HepG2 (cell line): ENCODE results near the gene IDH3A. TPM values are rescaled to one million over a fixed set of nuclear protein-coding genes. Genes with fewer than 3 reads are reported as not detected.

Source experiments
- ATAC-seq: fragments of 200-7000 bp; cut with Tn5 transposase; 3 replicates; pipeline ENCODE4 v1.9.1; 2020; ENCODE audit warnings: mild to moderate bottlenecking, moderate library complexity
- BruUV-seq: library from RNA; stranded (reverse); fragments of 400-500 nt; replicated peaks from 2 replicates; lab custom pipeline; 2021; lab: Mats Ljungman, UMichigan
- CTCF ChIA-PET: fragments of 300-600 bp; formaldehyde crosslinking; extraction: SDS; loops from one replicate; lab custom pipeline; 2021; ENCODE audit warnings: low total read pairs, inconsistent platforms, low intra/inter-chr PET ratio; lab: Yijun Ruan, JAX
- POLR2A ChIA-PET: fragments of 350-600 bp; sonication (Branson Sonifier 250); formaldehyde crosslinking; loops from one replicate; lab custom pipeline; 2020; ENCODE audit warnings: antibody characterized with exemption, inconsistent platforms; lab: Yijun Ruan, JAX
- DNase-seq: peaks from one replicate; pipeline ENCODE4 v3.0.0-alpha.2; 2015; ENCODE audit warnings: low spot score
- FAIRE-seq: peaks from 3 replicates; lab custom pipeline; 2011; peaks lifted over from hg19 to GRCh38; lab: Jason Lieb, UNC
- H2AFZ ChIP-seq: one replicate; pipeline ENCODE4 v1.6.1; 2011; ENCODE audit warnings: low read length, inconsistent platforms
- H3K27ac ChIP-seq: fragments of 300-600 bp; 3 replicates; pipeline ENCODE4 v1.8.0; 2011; ENCODE audit warnings: mixed run types, mild to moderate bottlenecking, mixed read lengths, low read length, inconsistent platforms; ENCODE audit not compliant: insufficient read depth; ENCODE audit errors: extremely low read length
- H3K27me3 ChIP-seq, 2 experiments: fragments of 200-600 bp in 1 of 2; 2 replicates in 1 of 2; 3 replicates in 1 of 2; pipeline versions ENCODE4 v1.6.0 to v1.8.0; 2011; ENCODE audit warnings: low read length in 2 of 2, mild to moderate bottlenecking in 2 of 2, moderate library complexity in 2 of 2, inconsistent platforms in 1 of 2; ENCODE audit not compliant: insufficient read depth in 2 of 2, control insufficient read depth in 1 of 2
- H3K36me3 ChIP-seq, 2 experiments: fragments of 200-600 bp in 1 of 2; replicated peaks in 1 of 2; 2 replicates in 1 of 2; 3 replicates in 1 of 2; pipeline versions ENCODE4 v1.5.1 to v1.8.0; 2011; ENCODE audit warnings: low read length in 2 of 2, inconsistent platforms in 1 of 2; ENCODE audit not compliant: insufficient read depth in 2 of 2, control insufficient read depth in 1 of 2
- H3K4me1 ChIP-seq: 2 replicates; pipeline ENCODE4 v1.5.1; 2012; ENCODE audit warnings: low read length, inconsistent platforms; ENCODE audit not compliant: insufficient read depth
- H3K4me2 ChIP-seq: 2 replicates; pipeline ENCODE4 v1.6.0; 2011; ENCODE audit warnings: low read depth, low read length, inconsistent platforms
- H3K4me3 ChIP-seq, 3 experiments: fragments of 200-600 bp in 1 of 3; sonication (generic), shearing (Covaris generic) in 1 of 3; replicated peaks in 1 of 3; 2 replicates each; pipeline ENCODE4 v1.5.1; 2011 to 2016; ENCODE audit warnings: low read length in 3 of 3, inconsistent platforms in 2 of 3, low read depth in 2 of 3, mild to moderate bottlenecking in 2 of 3, control low read depth in 1 of 3, mixed read lengths in 1 of 3; ENCODE audit not compliant: insufficient read depth in 1 of 3
- H3K79me2 ChIP-seq: one replicate; pipeline ENCODE4 v1.6.1; 2011; ENCODE audit warnings: low read length, inconsistent platforms; ENCODE audit not compliant: insufficient read depth
- H3K9ac ChIP-seq: 2 replicates; pipeline ENCODE4 v1.6.0; 2011; ENCODE audit warnings: mild to moderate bottlenecking, low read depth, low read length, inconsistent platforms; ENCODE audit not compliant: insufficient read depth
- H3K9me3 ChIP-seq: 2 replicates; pipeline ENCODE4 v1.5.1; 2012; ENCODE audit warnings: mild to moderate bottlenecking, low read length
- H4K20me1 ChIP-seq: 2 replicates; pipeline ENCODE4 v1.6.0; 2011; ENCODE audit warnings: inconsistent platforms, mild to moderate bottlenecking, low read length, moderate library complexity; ENCODE audit not compliant: insufficient read depth
- DNMT1 ChIP-seq: sonication (generic); formaldehyde crosslinking; IDR thresholded peaks from 2 replicates; pipeline ENCODE4 v1.5.1; 2020; ENCODE audit warnings: mild to moderate bottlenecking, missing genetic modification reagents
- GFI1 ChIP-seq: sonication (generic); formaldehyde crosslinking; IDR thresholded peaks from 2 replicates; pipeline ENCODE4 v1.5.0; 2020; ENCODE audit warnings: missing genetic modification reagents, mild to moderate bottlenecking, borderline replicate concordance
- MAZ ChIP-seq, 2 experiments: sonication (generic) in 1 of 2; formaldehyde crosslinking in 1 of 2; IDR thresholded peaks; 2 replicates each; pipeline versions ENCODE4 v1.5.0 to v1.6.1; 2012 to 2020; ENCODE audit warnings: low read depth in 2 of 2, mild to moderate bottlenecking in 2 of 2, borderline replicate concordance in 1 of 2, improper control_type of control experiment in 1 of 2, low read length in 1 of 2, missing genetic modification reagents in 1 of 2, moderate library complexity in 1 of 2
- STAG1 ChIP-seq: sonication (generic); formaldehyde crosslinking; IDR thresholded peaks from 2 replicates; pipeline ENCODE4 v1.4.0; 2020; ENCODE audit warnings: missing genetic modification reagents
- WGBS: methylation state at CpG from one replicate; pipeline ENCODE4 v1.1.6; 2017; ENCODE audit warnings: low lambda C conversion rate; 5-methylcytosine and 5-hydroxymethylcytosine counted together
- in situ Hi-C: cut with HindIII; loops from 2 replicates; pipeline ENCODE4 v1.10.0; 2017; ENCODE audit warnings: low pct_unique_long_range_greater_than_20kb; ENCODE audit not compliant: extremely low pct_ligation_motif_present
- intact Hi-C: fragments of 100-400 bp; cut with micrococcal nuclease; formaldehyde crosslinking; loops from one replicate; pipeline ENCODE4 v1.10.0; 2022; ENCODE audit not compliant: unreplicated experiment
- polyA plus RNA-seq, 8 experiments: library from polyadenylated mRNA; depleted of rRNA in 3 of 8; stranded (reverse) in 7 of 8; unstranded in 1 of 8; fragments of >200 nt; fragmentation: Illumina TruSeq in 4 of 8; extraction: Trizol in 4 of 8; gene quantifications; 2 replicates each; pipeline versions ENCODE4 v1.2.1 to v1.2.3, GENCODE V29; 2011 to 2016; ENCODE audit warnings: low read depth in 4 of 8, missing spikeins in 1 of 8, mixed read lengths in 1 of 8; ENCODE audit not compliant: insufficient read depth in 1 of 8
- total RNA-seq, 5 experiments: library from RNA; depleted of rRNA; stranded (reverse); fragments of >200 nt; fragmentation: Illumina TruSeq; extraction: Trizol; gene quantifications; 2 replicates each; pipeline ENCODE4 v1.2.3, GENCODE V29; 2016; ENCODE audit warnings: low read depth in 1 of 5
- TF ChIP-seq, protein P1 (sequence below): sonication (generic); formaldehyde crosslinking; IDR thresholded peaks from one replicate; pipeline ENCODE4 v1.5.1; 2020; ENCODE audit warnings: mild to moderate bottlenecking, missing genetic modification reagents; ENCODE audit errors: not compliant biosample characterization

IDH3A gene
- total and polyA plus RNA-seq, 2 of the 13 experiments (the other 11 are each of a cell fraction or from before 2014, with no cell fraction given), result 40.7 to 50.7 TPM

DNA sequence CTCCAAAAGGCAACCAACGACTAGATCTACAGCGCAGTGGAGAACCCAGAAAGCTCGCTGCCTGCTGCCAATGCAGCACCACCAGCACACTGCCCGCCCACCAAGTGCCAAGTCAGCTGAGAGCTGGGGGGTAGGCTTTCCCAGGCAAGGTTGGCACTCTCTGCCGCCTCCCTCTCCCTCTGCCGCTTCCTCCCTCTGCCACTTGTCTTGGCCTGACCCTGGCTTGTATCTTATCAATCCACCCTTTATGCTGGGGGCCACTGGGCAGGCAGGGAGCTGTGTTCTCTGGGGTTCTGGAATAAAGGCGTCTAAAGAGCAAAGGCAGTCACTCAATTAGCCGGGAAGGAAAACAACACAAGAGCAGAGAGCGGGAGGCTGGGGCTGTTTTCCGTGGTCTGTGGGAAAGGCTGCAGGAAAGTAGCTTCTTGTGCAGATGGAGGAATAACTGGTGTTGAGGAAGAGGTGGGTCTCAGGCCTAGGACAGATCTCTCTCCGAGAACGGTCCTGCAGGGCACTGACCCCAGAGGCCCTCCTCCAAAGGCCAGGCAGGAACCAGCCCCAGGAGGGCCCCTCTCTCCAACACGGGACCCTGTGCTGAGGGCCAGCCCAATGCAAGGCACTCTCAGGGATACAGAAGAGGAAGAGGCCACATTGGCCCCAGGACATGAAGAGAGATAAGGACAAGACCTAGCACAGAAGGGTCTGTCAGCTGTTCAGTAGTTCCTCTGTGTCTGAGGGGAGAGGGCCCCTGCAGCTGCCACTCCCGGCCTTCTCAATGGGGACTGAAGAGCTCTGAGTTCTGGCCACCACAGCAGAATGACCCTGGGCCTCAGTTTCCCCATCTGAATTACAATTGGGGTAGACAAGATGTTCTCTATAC lies 54.4 kb downstream of the IDH3A start:
- no peak for TF ChIP-seq MAZ (IDR thresholded peaks at IDR 0.05; ENCODE audit: borderline replicate concordance, low read depth, low read length)
- no peak for TF ChIP-seq MAZ (CRISPR knock-in tag; IDR thresholded peaks at IDR 0.05; ENCODE audit: low read depth)
- TF ChIP-seq DNMT1 (CRISPR knock-in tag), result no peak
- no peak for TF ChIP-seq GFI1 (CRISPR knock-in tag)
- no peak overlapping the region for H3K4me2 ChIP-seq
- H3K36me3 ChIP-seq, result no peaks in the 10 kb centered on the region
- ATAC-seq (no peak), DNase-seq (no peak), FAIRE-seq (no peak)
- in situ Hi-C loops (no loop called here), intact Hi-C loops (no loop called here)
- no peak overlapping the region for H3K4me3 ChIP-seq
- BruUV-seq, result no TSS peak
- no peaks in the 10 kb centered on the region for H4K20me1 ChIP-seq
- H3K4me1 ChIP-seq, result no peaks in the 10 kb centered on the region
- no peaks in the 10 kb centered on the region for H3K9me3 ChIP-seq
- H3K79me2 ChIP-seq, result no peaks in the 10 kb centered on the region
- no peak overlapping the region for H3K9ac ChIP-seq
- H3K27ac ChIP-seq, result no peak overlapping the region
- WGBS, result 37% methylated on average over 9 of the region's 14 CpGs
- H2AFZ ChIP-seq, result no peak overlapping the region
- POLR2A ChIA-PET, result no interaction called here
- CTCF ChIA-PET, result no interaction called here
- H3K27me3 ChIP-seq, result peaks cover 7 to 31% of the 10 kb centered on the region in 2 experiments; a peak in 4 of 5 replicates

DNA sequence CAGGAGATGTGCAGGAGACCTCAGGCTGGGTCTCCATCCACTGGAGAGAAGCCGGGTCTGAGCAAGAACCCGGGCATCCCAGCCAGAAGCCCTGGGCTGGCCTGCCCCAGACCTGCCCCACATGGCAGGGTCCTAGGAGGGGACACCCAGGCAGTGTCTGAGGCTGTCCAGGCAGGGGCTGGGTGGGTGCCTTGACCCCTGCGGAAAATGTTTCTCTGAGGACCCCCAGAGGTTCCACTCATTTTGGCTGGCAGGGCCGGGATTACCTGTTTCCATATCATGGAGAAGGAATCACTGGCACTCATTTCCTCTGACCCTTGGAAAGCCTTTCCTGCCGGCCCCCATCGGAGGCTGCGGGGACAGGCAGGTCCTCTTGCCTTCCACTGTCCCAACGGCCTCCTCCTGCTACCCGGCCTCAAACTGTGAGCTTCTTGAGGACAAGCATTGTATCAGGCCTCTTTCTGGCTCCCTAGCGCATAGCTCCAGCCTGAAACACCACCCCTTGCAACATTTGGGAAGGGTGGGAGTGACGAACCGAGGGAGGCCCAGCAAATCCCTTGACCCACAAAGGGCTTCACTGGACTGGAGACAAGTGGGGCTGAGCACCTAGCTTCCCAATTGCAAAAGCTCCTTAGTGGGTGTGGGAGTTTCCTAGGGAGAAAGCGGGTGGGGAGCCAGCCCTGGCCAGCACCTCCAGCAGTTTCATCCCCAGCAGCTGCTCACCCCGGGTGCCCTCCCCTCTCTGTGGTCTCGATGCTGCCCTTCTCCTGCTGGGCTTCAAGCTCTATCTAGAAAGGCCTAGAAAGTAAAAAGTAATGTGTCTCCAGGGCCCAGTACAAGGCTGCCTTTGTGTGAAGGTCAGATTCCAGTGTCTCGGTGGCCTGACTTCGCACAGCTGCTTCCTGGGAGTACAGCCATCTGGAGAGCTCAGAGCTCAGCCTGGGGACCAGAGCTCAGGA lies 55.5 kb downstream of the IDH3A start:
- Histone ChIP-seq H3K4me2 (no peak overlapping the region), H3K4me1 (no peaks in the 10 kb centered on the region), H3K4me3 (no peak overlapping the region), H3K79me2 (no peaks in the 10 kb centered on the region), H3K27ac (no peak overlapping the region), H3K9me3 (no peaks in the 10 kb centered on the region), H2AFZ (no peak overlapping the region), H4K20me1 (no peaks in the 10 kb centered on the region), H3K9ac (no peak overlapping the region), H3K27me3 (peaks cover 9 to 33% of the 10 kb centered on the region in 2 experiments; a peak in 4 of 5 replicates), H3K36me3 (no peaks in the 10 kb centered on the region)
- ATAC-seq (no peak; the same call in 2 of the 3 replicates), DNase-seq (no peak), FAIRE-seq (no peak)
- BruUV-seq, result no TSS peak
- CTCF ChIA-PET, result no interaction called here
- 32% methylated on average over 11 of the region's 17 CpGs for WGBS
- POLR2A ChIA-PET, result no interaction called here
- intact Hi-C loops (no loop called here), in situ Hi-C loops (no loop called here)
- no peak for TF ChIP-seq STAG1
- TF ChIP-seq, protein P1, sequence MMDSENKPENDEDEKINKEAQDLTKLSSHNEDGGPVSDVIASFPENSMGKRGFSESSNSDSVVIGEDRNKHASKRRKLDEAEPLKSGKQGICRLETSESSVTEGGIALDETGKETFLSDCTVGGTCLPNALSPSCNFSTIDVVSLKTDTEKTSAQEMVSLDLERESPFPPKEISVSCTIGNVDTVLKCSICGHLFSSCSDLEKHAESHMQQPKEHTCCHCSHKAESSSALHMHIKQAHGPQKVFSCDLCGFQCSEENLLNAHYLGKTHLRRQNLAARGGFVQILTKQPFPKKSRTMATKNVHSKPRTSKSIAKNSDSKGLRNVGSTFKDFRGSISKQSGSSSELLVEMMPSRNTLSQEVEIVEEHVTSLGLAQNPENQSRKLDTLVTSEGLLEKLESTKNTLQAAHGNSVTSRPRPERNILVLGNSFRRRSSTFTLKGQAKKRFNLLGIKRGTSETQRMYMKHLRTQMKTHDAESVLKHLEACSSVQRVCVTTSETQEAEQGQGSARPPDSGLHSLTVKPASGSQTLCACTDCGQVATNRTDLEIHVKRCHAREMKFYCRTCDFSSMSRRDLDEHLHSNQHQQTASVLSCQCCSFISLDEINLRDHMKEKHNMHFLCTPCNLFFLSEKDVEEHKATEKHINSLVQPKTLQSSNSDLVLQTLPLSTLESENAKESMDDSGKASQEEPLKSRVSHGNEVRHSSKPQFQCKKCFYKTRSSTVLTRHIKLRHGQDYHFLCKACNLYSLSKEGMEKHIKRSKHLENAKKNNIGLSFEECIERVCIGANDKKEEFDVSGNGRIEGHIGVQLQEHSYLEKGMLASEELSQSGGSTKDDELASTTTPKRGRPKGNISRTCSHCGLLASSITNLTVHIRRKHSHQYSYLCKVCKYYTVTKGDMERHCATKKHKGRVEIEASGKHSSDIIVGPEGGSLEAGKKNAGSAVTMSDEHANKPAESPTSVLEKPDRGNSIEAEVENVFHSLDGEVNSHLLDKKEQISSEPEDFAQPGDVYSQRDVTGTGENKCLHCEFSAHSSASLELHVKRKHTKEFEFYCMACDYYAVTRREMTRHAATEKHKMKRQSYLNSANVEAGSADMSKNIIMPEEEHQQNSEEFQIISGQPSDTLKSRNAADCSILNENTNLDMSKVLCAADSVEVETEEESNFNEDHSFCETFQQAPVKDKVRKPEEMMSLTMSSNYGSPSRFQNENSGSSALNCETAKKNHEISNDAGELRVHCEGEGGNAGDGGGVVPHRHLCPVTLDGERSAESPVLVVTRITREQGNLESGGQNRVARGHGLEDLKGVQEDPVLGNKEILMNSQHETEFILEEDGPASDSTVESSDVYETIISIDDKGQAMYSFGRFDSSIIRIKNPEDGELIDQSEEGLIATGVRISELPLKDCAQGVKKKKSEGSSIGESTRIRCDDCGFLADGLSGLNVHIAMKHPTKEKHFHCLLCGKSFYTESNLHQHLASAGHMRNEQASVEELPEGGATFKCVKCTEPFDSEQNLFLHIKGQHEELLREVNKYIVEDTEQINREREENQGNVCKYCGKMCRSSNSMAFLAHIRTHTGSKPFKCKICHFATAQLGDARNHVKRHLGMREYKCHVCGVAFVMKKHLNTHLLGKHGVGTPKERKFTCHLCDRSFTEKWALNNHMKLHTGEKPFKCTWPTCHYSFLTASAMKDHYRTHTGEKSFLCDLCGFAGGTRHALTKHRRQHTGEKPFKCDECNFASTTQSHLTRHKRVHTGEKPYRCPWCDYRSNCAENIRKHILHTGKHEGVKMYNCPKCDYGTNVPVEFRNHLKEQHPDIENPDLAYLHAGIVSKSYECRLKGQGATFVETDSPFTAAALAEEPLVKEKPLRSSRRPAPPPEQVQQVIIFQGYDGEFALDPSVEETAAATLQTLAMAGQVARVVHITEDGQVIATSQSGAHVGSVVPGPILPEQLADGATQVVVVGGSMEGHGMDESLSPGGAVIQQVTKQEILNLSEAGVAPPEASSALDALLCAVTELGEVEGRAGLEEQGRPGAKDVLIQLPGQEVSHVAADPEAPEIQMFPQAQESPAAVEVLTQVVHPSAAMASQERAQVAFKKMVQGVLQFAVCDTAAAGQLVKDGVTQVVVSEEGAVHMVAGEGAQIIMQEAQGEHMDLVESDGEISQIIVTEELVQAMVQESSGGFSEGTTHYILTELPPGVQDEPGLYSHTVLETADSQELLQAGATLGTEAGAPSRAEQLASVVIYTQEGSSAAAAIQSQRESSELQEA (CRISPR knock-in tag), result no peak
